Measurements from ENCODE around the gene SPON2. TPM values are rescaled to one million over a fixed set of nuclear protein-coding genes. Genes with fewer than 3 reads are reported as not detected.

The SPON2 gene
- total and polyA plus RNA-seq, 8 donors = 3.1 to 45.2 (median 11.0) TPM

GRCh38 chr4:1122505-1122904, 49.9 kb downstream of the SPON2 start:
- intact Hi-C loops (cut with DNase I) = no loop called here
- TF ChIP-seq CTCF (IDR thresholded peaks at IDR 0.05) = no peak
- Histone ChIP-seq H3K9me3 (no peaks in the 10 kb centered on the region), H3K36me3 (peaks cover 0 to 5% (median 0%) of the 10 kb centered on the region in 3 donors), H3K4me3 (no peak overlapping the region), H3K4me1 (peaks cover 0 to 4% (median under 1%) of the 10 kb centered on the region in 3 donors), H3K27me3 (no peaks in the 10 kb centered on the region), H3K27ac (no peak overlapping the region)
- DNase-seq = no peak
- ATAC-seq = no peak
- no peak for FAIRE-seq
- 90 to 96% methylated on average over 3 of the region's 3 CpGs for WGBS, 2 donors

Other genes starting within 250 kb of the SPON2 start
- gene GAK, start 240.3 kb downstream of the SPON2 start, total RNA-seq = 10 to 100 TPM; 47.5 to 70.4 (median 59.5) TPM
- gene GAK, start 240.3 kb downstream of the SPON2 start, polyA plus RNA-seq = 100 to 1,000 TPM; 178 to 226 TPM
- gene TMEM175, start 240.1 kb downstream of the SPON2 start, total RNA-seq = 10 to 100 TPM; 10.0 to 20.2 (median 14.7) TPM
- 10 to 100 TPM; 77.8 to 96.6 TPM for gene TMEM175, start 240.1 kb downstream of the SPON2 start, polyA plus RNA-seq
- 10 to 100 TPM in 1 of 6 donors, 1 to 10 TPM in 5; 5.7 to 11.3 (median 7.4) TPM for gene DGKQ, start 199.0 kb downstream of the SPON2 start, total RNA-seq
- 10 to 100 TPM in 1 of 2 donors, 1 to 10 TPM in 1; 10.0 to 11.7 TPM for gene DGKQ, start 199.0 kb downstream of the SPON2 start, polyA plus RNA-seq
- 10 to 100 TPM; 17.6 to 33.7 (median 20.2) TPM for gene IDUA, start 185.5 kb downstream of the SPON2 start, total RNA-seq
- gene IDUA, start 185.5 kb downstream of the SPON2 start, polyA plus RNA-seq = 10 to 100 TPM; 40.7 to 56.9 TPM
- 1 to 10 TPM in 2 of 6 donors, under 1 TPM in 4; 0.28 to 1.7 (median 0.66) TPM for gene SLC26A1, start 179.2 kb downstream of the SPON2 start, total RNA-seq
- 1 to 10 TPM in 1 of 2 donors, under 1 TPM in 1; 0.45 to 1.6 TPM for gene SLC26A1, start 179.2 kb downstream of the SPON2 start, polyA plus RNA-seq
- gene FGFRL1, start 161.0 kb downstream of the SPON2 start, total RNA-seq = 10 to 100 TPM; 25.1 to 41.4 (median 31.1) TPM
- gene FGFRL1, start 161.0 kb downstream of the SPON2 start, polyA plus RNA-seq = 10 to 100 TPM; 15.4 to 42.8 TPM
- gene RNF212, start 59.0 kb downstream of the SPON2 start, total RNA-seq = 10 to 100 TPM; 12.0 to 28.0 (median 16.8) TPM
- 10 to 100 TPM; 19.0 to 40.3 TPM for gene RNF212, start 59.0 kb downstream of the SPON2 start, polyA plus RNA-seq
- 100 to 1,000 TPM in 4 of 6 donors, 10 to 100 TPM in 2; 91.5 to 131 (median 108) TPM for gene CTBP1, start 76.5 kb upstream of the SPON2 start, total RNA-seq
- 100 to 1,000 TPM; 129 to 131 TPM for gene CTBP1, start 76.5 kb upstream of the SPON2 start, polyA plus RNA-seq
- 10 to 100 TPM; 28.6 to 33.0 (median 31.8) TPM for gene MAEA, start 117.3 kb upstream of the SPON2 start, total RNA-seq
- 10 to 100 TPM; 69.3 to 74.7 TPM for gene MAEA, start 117.3 kb upstream of the SPON2 start, polyA plus RNA-seq
- gene UVSSA, start 174.6 kb upstream of the SPON2 start, total RNA-seq = 10 to 100 TPM in 5 of 6 donors, 1 to 10 TPM in 1; 9.2 to 24.7 (median 12.4) TPM
- gene UVSSA, start 174.6 kb upstream of the SPON2 start, polyA plus RNA-seq = 10 to 100 TPM; 19.5 to 30.9 TPM
- gene NKX1-1, start 233.9 kb upstream of the SPON2 start, total RNA-seq = not detected
- not detected for gene NKX1-1, start 233.9 kb upstream of the SPON2 start, polyA plus RNA-seq

All from pancreas (tissue), 10 donors.